Fibroblast of lung (primary cell): ENCODE results near the gene TPRKB. TPM values are rescaled to one million over a fixed set of nuclear protein-coding genes. Genes with fewer than 3 reads are reported as not detected.

Source experiments
- DNase-seq, 2 donors: peaks; one replicate each; pipeline versions ENCODE4 v3.0.0 to v3.0.0-alpha.2; 2010; ENCODE audit warnings: low read depth in 2 of 2
- H2AFZ ChIP-seq: 2 replicates; pipeline ENCODE4 v1.5.1; 2012; ENCODE audit warnings: low read length, control low read depth, inconsistent platforms
- H3K27ac ChIP-seq: 2 replicates; pipeline ENCODE4 v1.5.1; 2011; ENCODE audit warnings: low read length, control low read depth; ENCODE audit not compliant: insufficient read depth
- H3K27me3 ChIP-seq: 2 replicates; pipeline ENCODE4 v1.5.1; 2011; ENCODE audit warnings: mild to moderate bottlenecking, low read length; ENCODE audit not compliant: control insufficient read depth, insufficient read depth
- H3K36me3 ChIP-seq: 2 replicates; pipeline ENCODE4 v1.5.1; 2011; ENCODE audit warnings: low read length; ENCODE audit not compliant: control insufficient read depth, insufficient read depth
- H3K4me1 ChIP-seq: 2 replicates; pipeline ENCODE4 v1.5.1; 2011; ENCODE audit warnings: low read length; ENCODE audit not compliant: control insufficient read depth, insufficient read depth; ENCODE audit errors: extremely low read depth
- H3K4me2 ChIP-seq: 2 replicates; pipeline ENCODE4 v1.5.1; 2011; ENCODE audit warnings: low read length, control low read depth; ENCODE audit not compliant: insufficient read depth; ENCODE audit errors: extremely low read depth
- H3K4me3 ChIP-seq, 4 experiments: fragments of 200-600 bp in 1 of 4; sonication (generic) in 1 of 4; replicated peaks in 1 of 4; 2 replicates each; pipeline ENCODE4 v1.5.1; 2011 to 2016; ENCODE audit warnings: low read length in 4 of 4, low read depth in 3 of 4, mild to moderate bottlenecking in 3 of 4, control low read depth in 2 of 4, inconsistent platforms in 1 of 4, mixed read lengths in 1 of 4; ENCODE audit not compliant: insufficient read depth in 1 of 4; ENCODE audit errors: control extremely low read depth in 1 of 4
- H3K79me2 ChIP-seq: 2 replicates; pipeline ENCODE4 v1.5.1; 2012; ENCODE audit warnings: mild to moderate bottlenecking, low read length, inconsistent platforms; ENCODE audit not compliant: control insufficient read depth, insufficient read depth
- H3K9ac ChIP-seq: 2 replicates; pipeline ENCODE4 v1.5.1; 2011; ENCODE audit warnings: mild to moderate bottlenecking, low read length, control low read depth; ENCODE audit not compliant: insufficient read depth
- H3K9me3 ChIP-seq: 2 replicates; pipeline ENCODE4 v1.5.1; 2012; ENCODE audit warnings: low read depth, low read length; ENCODE audit not compliant: control insufficient read depth, insufficient read depth
- H4K20me1 ChIP-seq: 2 replicates; pipeline ENCODE4 v1.5.1; 2011; ENCODE audit warnings: low read length; ENCODE audit not compliant: control insufficient read depth, insufficient read depth; ENCODE audit errors: extremely low read depth
- EZH2 ChIP-seq: IDR thresholded peaks from 2 replicates; pipeline ENCODE4 v1.5.1; 2012; ENCODE audit warnings: low read length, control low read depth, mild to moderate bottlenecking; ENCODE audit errors: missing control alignments
- polyA plus RNA-seq, 2 donors: library from polyadenylated mRNA; depleted of rRNA in 1 of 2; stranded (reverse) in 1 of 2; unstranded in 1 of 2; fragments of >200 nt; gene quantifications; 2 replicates each; pipeline ENCODE4 v1.2.1, GENCODE V29; 2011 to 2012; ENCODE audit warnings: missing spikeins in 1 of 2
- total RNA-seq: library from RNA; depleted of rRNA; stranded (reverse); fragments of >200 nt; gene quantifications from 2 replicates; pipeline ENCODE4 v1.2.1, GENCODE V29; 2014
- TF ChIP-seq, protein P1 (sequence below), 2 donors: IDR thresholded peaks in 1 of 2; conservative IDR thresholded peaks in 1 of 2; 1 replicate in 1 of 2; 2 replicates in 1 of 2; pipeline ENCODE4 v1.5.1; 2011 to 2012; ENCODE audit warnings: low read length in 2 of 2, control low read depth in 1 of 2, inconsistent platforms in 1 of 2, low read depth in 1 of 2, mild to moderate bottlenecking in 1 of 2

Gene TPRKB
- total and polyA plus RNA-seq, 2 donors (not counting 1 experiment from before 2014, with no cell fraction given) = 16.5 to 26.8 TPM

DNA sequence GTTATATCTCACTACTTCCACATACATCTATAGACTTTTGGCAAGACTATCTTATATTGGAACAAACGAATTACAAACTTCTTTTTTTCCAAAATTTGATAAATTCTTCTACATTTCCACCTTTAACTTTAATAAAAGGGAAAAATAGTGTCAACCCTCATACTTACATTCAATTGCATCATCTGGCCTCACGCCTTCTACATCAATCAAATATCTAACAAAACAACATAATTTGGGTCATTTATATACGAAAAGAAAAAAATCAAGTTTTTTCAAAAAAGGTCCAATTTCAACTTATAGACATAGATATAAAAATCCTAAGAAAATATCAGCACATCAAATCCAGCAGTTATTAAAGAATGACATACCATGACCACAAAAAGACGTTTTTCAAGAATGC lies 29.8 kb upstream of the TPRKB start:
- Histone ChIP-seq H2AFZ (no peak overlapping the region), H3K27ac (no peak overlapping the region), H3K4me3 (no peak overlapping the region), H3K79me2 (no peaks in the 10 kb centered on the region), H3K36me3 (peaks cover 11% of the 10 kb centered on the region), H3K9me3 (no peaks in the 10 kb centered on the region), H3K9ac (no peak overlapping the region), H3K4me1 (no peaks in the 10 kb centered on the region), H4K20me1 (no peaks in the 10 kb centered on the region), H3K27me3 (no peaks in the 10 kb centered on the region), H3K4me2 (no peak overlapping the region)
- no peak for TF ChIP-seq EZH2
- TF ChIP-seq, protein P1, sequence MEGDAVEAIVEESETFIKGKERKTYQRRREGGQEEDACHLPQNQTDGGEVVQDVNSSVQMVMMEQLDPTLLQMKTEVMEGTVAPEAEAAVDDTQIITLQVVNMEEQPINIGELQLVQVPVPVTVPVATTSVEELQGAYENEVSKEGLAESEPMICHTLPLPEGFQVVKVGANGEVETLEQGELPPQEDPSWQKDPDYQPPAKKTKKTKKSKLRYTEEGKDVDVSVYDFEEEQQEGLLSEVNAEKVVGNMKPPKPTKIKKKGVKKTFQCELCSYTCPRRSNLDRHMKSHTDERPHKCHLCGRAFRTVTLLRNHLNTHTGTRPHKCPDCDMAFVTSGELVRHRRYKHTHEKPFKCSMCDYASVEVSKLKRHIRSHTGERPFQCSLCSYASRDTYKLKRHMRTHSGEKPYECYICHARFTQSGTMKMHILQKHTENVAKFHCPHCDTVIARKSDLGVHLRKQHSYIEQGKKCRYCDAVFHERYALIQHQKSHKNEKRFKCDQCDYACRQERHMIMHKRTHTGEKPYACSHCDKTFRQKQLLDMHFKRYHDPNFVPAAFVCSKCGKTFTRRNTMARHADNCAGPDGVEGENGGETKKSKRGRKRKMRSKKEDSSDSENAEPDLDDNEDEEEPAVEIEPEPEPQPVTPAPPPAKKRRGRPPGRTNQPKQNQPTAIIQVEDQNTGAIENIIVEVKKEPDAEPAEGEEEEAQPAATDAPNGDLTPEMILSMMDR (conservative IDR thresholded peaks at IDR 0.05 in 1 of 2, IDR thresholded peaks at IDR 0.05 in 1 of 2; ENCODE audit: low read depth in 1 of 2, low read length in 2 of 2) = no peak
- DNase-seq = no peak

DNA sequence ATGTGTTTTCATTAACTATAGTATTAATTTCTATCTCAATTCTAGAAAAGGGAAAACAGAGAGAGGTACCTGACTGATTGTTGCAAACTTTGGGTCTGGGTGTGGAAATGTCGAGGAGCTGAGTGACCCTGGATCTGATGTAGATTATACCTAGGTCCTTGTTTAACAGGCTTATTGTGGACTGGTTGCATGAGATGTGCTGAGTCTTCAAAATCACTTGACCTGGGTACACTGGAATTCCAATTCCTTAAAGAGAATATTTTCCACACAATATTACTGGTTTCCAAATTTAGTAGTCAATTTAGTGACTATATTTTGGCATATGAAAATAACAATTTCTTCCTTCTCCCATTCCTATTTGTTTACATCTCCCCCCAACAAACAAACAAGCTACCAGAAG lies 29.2 kb upstream of the TPRKB start:
- Histone ChIP-seq H2AFZ (no peak overlapping the region), H3K79me2 (no peaks in the 10 kb centered on the region), H3K27me3 (no peaks in the 10 kb centered on the region), H3K9ac (no peak overlapping the region), H3K36me3 (peaks cover 11% of the 10 kb centered on the region), H4K20me1 (no peaks in the 10 kb centered on the region), H3K4me1 (no peaks in the 10 kb centered on the region), H3K4me2 (no peak overlapping the region), H3K9me3 (no peaks in the 10 kb centered on the region), H3K27ac (no peak overlapping the region), H3K4me3 (no peak overlapping the region)
- no peak for TF ChIP-seq EZH2
- TF ChIP-seq, protein P1 (conservative IDR thresholded peaks at IDR 0.05 in 1 of 2, IDR thresholded peaks at IDR 0.05 in 1 of 2; ENCODE audit: low read depth in 1 of 2, low read length in 2 of 2) = no peak
- no peak for DNase-seq

DNA sequence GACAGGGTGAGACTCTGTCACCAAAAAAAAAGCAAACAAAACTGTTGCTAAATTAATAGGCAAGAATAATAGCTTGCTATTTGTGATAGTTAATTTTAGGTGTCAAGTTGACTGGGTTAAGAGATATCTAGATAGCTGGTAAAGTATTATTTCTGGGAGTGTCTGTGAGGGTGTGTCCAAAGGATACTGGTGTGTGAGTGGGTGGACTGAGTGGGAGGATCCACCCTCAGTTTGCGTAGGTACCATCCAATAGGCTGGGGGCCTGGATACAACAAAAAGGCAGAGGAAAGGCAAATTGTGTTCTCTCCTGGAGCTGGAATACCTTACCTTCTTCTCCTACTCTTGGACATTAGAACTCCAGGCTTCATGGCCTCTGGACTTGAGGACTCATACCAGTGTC lies 27.8 kb upstream of the TPRKB start:
- Histone ChIP-seq H3K36me3 (peaks cover 9% of the 10 kb centered on the region), H3K27me3 (no peaks in the 10 kb centered on the region), H3K27ac (no peak overlapping the region), H3K9me3 (no peaks in the 10 kb centered on the region), H3K4me2 (no peak overlapping the region), H3K4me3 (no peak overlapping the region), H2AFZ (no peak overlapping the region), H4K20me1 (no peaks in the 10 kb centered on the region), H3K9ac (no peak overlapping the region), H3K4me1 (no peaks in the 10 kb centered on the region), H3K79me2 (no peaks in the 10 kb centered on the region)
- no peak for DNase-seq
- no peak for TF ChIP-seq EZH2
- TF ChIP-seq, protein P1 (conservative IDR thresholded peaks at IDR 0.05 in 1 of 2, IDR thresholded peaks at IDR 0.05 in 1 of 2; ENCODE audit: low read depth in 1 of 2, low read length in 2 of 2) = no peak
